OCI-LY1 (cell line): ENCODE data around the gene EYA2.

ENCODE experiments used
- CTCF ChIP-seq: fragments of 200-600 bp; sonication (generic), shearing (Covaris generic); IDR thresholded peaks from 2 replicates; pipeline ENCODE4 v1.5.1; 2017; ENCODE audit warnings: mild to moderate bottlenecking, antibody characterized with exemption, low read length, moderate library complexity, mixed read lengths
- EZH2 ChIP-seq: fragments of 200-600 bp; sonication (generic), shearing (Covaris generic); IDR thresholded peaks from 2 replicates; pipeline ENCODE4 v1.8.0; 2017; ENCODE audit warnings: borderline replicate concordance, mixed run types, mild to moderate bottlenecking, antibody characterized with exemption, low read length, moderate library complexity, mixed read lengths

GRCh38 chr20:47108994-47109393 lies 214.4 kb downstream of the EYA2 start:
- no peak for TF ChIP-seq CTCF
- no peak for TF ChIP-seq EZH2
